ENCODE measurements around the gene VTI1A.

DNA sequence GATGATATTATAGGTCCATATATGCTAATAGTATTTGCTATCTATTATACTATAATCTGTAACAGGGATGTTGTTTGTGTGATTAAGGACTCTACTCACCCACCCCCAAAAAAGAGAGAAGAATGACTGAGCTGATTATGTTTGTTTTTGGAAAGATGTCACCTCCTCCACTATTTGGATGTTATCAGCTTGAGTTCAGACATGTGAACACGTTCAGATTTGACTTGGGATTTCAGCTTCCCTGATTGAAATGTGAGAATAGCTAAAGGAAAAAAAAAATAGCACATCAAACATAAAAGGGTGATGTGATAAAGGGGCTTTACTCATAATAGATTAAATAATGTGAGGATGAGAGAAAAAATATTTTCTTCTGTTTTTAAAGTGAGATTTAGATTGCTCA is 81.2 kb downstream of the VTI1A start:
- TF ChIP-seq CTCF (IDR thresholded peaks at IDR 0.05) (no peak), POLR2A (IDR thresholded peaks at IDR 0.05) (no peak), POLR2AphosphoS5 (IDR thresholded peaks at IDR 0.05) (no peak), EP300 (IDR thresholded peaks at IDR 0.05) (no peak)

Measured in upper lobe of left lung (tissue), 4 donors.